NCI-H1105 treated with DMSO at 0.1 percent for 48 hours (cell line): ENCODE measurements around the gene PLXDC1.
"Not testable (repeated sequence)": the region's sequence is repeated elsewhere in the genome, so short reads cannot be mapped to it uniquely, and the experiment has no call there.

Experiments used
- DNase-seq: peaks from one replicate; lab custom pipeline; 2025; lab: John Stamatoyannopoulos, UW

Gene PLXDC1

DNA sequence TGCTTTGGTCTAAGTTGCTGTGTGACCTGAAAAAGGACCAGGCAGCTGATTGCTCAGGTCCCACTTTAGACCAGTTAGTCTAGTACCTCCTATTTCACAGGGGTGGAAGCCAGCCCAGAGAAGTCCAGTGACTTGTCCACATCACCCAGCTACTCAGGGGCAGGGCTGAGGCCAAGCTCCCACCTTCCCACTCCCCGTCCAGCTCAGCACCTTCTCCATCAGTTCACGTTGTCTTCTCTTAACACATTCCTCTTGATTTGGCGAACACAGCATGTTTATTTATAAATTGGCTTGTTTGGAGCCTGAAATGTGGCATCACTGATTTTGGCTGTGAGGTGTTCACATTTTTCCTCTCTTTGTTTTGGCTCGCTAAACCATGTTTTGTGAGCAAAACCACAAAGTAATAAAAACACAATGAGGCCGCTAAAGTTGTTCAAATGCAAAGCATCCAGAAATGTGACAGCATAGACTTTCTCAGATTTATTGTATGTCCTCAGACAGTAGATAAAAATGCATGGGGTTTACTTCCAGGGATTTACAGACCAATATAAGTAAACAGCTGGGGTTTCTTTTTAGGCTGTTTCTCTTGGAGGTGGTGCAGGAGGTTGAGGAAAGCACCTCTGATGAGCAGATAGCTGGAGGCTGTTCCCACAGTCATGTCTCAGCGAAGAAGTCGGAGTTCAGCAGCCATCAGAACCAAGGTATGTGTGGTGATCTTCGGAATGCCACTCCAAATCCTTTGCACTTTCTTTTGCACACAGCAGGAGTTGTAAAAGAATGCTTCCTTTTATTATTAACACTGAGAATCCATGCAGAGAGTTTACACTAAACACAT is 88.4 kb downstream of the PLXDC1 start:
- DNase-seq, result no peak

DNA sequence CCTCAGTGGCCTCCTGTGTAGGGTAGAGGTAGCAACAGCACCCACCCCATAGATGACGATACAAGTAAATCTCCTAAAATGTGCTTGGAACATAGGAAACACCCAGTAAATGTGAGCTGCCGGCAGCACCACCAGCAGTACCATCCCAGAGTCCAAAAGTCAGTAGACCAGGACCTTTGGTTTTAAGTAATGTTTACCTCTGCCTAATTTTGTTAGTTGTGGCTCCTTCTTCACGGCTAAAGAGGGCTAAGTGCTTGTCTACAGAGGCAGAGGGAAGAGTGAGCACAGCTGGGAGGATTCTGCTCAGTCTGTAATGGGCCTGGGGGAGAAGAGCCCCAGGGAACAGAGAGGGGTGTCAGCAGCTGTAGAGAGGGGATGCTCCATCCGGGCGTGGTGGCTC is 92.9 kb downstream of the PLXDC1 start:
- no peak for DNase-seq

- DNase-seq, result no peak
Observed at GRCh38 chr17:39057701-39058206, 93.7 kb downstream of the PLXDC1 start.

- DNase-seq, result no peak
Observed at GRCh38 chr17:39054111-39054645, 97.3 kb downstream of the PLXDC1 start.

DNA sequence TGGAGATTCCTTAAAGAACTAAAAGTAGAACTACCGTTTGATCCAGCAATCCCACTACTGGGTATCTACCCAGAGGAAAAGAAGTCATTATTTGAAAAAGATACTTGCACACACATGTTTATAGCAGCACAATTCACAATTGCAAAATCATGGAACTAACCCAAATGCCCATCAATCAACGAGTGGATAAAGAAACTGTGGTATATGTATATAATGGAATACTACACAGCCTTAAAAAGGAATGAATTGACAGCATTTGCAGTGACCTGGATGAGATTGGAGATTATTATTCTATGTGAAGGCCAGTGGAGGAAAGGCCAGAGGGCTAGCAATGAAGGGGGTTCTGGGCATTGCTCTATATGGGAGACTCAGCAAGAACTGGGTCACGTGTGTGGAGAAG is 99.0 kb downstream of the PLXDC1 start:
- DNase-seq, result not testable (repeated sequence)

- no peak for DNase-seq
Observed at GRCh38 chr17:39051001-39051585, 100.3 kb downstream of the PLXDC1 start.

DNA sequence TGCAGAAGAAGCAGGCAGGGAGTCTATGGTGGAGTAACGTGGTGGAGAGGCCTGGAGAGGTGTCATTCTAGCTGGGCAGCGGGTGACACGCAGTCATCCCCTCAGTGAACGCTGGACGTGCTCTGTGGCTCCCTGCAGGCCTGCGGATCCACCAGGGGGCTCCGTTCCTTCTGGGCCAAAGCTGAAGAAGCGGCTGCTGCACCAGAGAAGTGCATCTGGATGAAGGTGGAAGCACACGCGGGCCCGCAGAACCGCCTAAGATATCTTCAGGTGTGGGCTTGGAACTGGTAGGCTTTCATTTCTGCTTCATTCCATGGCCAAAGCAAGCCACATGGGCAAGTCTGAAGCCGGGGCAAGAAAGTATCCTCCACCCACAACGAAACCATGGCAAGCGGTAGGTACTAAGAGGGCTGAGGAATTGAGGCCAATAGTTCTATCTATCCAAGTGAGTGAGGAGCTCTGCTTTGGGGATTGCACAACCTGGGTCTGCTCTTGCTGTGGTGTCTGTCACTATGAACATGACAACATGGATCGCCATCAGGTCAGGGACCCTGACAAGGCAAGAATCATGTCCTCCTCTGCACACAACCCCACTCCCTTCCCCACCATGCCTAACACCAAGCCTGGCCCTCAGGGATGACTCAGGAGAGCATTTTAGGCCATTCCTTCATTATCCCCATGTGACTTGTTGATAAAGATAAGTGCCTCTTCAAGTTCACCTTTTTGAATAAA is 105.3 kb downstream of the PLXDC1 start:
- no peak for DNase-seq

DNA sequence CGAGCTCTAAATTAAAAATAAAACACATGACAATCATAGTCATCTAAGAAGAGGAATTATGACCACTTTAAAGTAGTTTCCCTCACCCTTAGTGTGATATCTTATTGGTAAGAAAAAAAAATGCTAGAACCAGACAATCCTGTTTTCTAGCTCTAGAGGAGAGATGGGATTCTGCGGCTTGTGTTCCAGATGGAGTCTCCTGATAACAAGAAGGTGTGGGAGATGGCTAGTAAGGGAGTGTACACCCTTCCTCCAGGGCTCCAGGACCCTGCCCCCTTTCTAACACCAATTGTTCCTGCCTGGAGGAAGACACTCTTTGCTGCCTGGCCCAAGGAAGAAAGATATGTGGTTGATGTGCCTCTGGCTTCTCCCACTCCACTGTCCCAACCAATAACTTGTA is 115.4 kb downstream of the PLXDC1 start:
- DNase-seq, result no peak

DNA sequence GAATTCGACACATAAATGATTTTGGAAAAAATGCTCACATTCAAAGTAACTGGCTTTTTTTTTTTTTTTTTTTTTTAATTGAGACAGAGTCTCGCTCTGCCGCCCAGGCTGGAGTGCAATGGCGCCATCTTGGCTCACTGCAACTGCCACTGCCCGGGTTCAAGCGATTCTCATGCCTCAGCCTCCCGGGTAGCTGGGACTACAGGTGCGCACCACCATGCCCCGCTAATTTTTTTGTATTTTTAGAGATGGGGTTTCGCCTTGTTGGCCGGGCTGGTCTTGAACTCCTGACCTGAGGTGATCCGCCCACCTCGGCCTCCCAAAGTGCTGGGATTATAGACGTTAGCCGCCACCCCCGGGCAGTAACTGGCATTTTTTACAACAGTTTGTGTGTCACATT is 115.9 kb downstream of the PLXDC1 start:
- not testable (repeated sequence) for DNase-seq

- no peak for DNase-seq
Observed at GRCh38 chr17:39028690-39029089, 122.7 kb downstream of the PLXDC1 start.

- no peak for DNase-seq
Observed at GRCh38 chr17:39027455-39028035, 123.9 kb downstream of the PLXDC1 start.

DNA sequence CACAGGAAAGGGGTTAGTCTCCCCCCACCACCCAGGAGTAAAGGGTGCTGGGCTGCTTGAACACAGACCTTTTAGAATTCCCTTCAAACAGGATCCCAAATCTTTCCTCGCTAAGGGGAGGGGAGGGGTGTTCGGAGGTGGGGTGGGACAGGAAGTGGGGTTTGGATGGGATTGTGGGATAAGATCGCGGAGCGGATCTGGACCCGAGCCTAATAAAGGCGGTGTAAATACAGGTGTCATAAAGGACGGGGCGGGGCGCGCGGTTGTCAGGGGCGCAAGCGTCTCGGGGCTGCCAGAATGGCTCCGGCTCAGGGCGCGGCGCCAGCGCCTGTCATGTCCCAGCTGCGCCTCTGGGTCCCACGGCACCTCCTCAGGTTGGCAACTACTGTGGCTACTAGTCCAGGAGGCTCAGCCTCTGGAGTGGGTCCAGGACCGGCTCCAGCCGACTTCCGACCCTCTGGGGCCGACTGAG is 124.4 kb downstream of the PLXDC1 start:
- peak; percentile 68 for DNase-seq

DNA sequence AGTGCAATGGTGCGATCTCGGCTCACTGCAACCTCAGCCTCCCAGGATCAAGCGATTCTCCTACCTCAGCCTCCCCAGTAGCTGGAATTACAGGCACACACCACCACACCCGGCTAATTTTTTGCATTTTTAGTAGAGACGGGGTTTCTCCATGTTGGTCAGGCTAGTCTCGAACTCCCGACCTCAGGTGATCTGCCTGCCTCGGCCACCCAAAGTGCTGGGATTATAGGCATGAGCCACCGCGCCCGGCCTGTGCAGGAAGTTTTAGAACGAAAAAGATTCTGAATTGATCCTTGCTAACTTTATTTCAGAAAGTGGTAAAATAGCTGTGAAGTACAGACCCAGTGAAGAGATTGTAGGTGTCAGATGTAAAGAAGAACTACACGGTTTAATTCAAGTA is 125.1 kb downstream of the PLXDC1 start:
- not testable (repeated sequence) for DNase-seq

- DNase-seq, result no peak
Observed at GRCh38 chr17:39022924-39023323, 128.5 kb downstream of the PLXDC1 start.

DNA sequence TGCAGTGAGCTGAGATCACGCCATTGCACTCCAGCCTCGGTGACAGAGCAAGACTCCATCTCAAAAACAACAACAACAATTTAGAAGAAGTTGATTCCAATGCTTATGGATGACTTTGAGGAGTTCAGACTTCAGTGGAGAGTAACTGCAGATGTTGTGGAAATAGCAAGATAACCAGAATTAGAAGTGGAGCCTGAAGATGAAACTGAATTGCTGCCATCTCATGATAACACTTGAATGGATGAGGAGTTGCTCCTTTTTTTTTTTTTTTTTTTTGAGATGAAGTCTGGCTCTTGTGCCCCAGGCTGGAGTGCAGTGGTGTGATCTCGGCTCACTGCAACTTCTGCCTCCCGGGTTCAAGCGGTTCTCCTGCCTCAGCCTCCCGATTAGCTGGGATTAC is 131.4 kb downstream of the PLXDC1 start:
- DNase-seq, result not testable (repeated sequence)

- DNase-seq, result no peak
Observed at GRCh38 chr17:39018267-39019134, 132.9 kb downstream of the PLXDC1 start.

- no peak for DNase-seq
Observed at GRCh38 chr17:39016193-39017153, 135.0 kb downstream of the PLXDC1 start.

GRCh38 chr17:39015546-39015935 is 135.9 kb downstream of the PLXDC1 start:
- no peak for DNase-seq

- DNase-seq, result no peak
Observed at GRCh38 chr17:39014795-39015545, 136.5 kb downstream of the PLXDC1 start.
